Activated naive CD8-positive, alpha-beta T cell treated with anti-CD3 and anti-CD28 coated beads for 36 hours (primary cell): ENCODE data around the gene BCAS3. TPM values are rescaled to one million over a fixed set of nuclear protein-coding genes. Genes with fewer than 3 reads are reported as not detected.
"Not testable (repeated sequence)": the region's sequence is repeated elsewhere in the genome, so short reads cannot be mapped to it uniquely, and the experiment has no call there.

Experiments
- DNase-seq: peaks from one replicate; pipeline ENCODE4 v3.0.0; 2021
- H3K27ac Mint-ChIP-seq: one replicate; pipeline ENCODE4 v1.8.0; 2022; ENCODE audit warnings: mild to moderate bottlenecking, moderate library complexity, mixed read lengths
- H3K27me3 Mint-ChIP-seq: one replicate; pipeline ENCODE4 v1.8.0; 2022; ENCODE audit warnings: mild to moderate bottlenecking, mixed read lengths
- H3K36me3 Mint-ChIP-seq: one replicate; pipeline ENCODE4 v1.8.0; 2021; ENCODE audit warnings: mild to moderate bottlenecking, mixed read lengths
- H3K4me1 Mint-ChIP-seq: one replicate; pipeline ENCODE4 v1.8.0; 2021; ENCODE audit warnings: mixed read lengths
- H3K4me3 Mint-ChIP-seq: one replicate; pipeline ENCODE4 v1.8.0; 2022; ENCODE audit warnings: mild to moderate bottlenecking, moderate library complexity, mixed read lengths
- H3K9me3 Mint-ChIP-seq: one replicate; pipeline ENCODE4 v1.8.0; 2022; ENCODE audit warnings: mixed read lengths
- total RNA-seq, 2 experiments: library from RNA; stranded (reverse); gene quantifications; one replicate each; pipeline ENCODE4 v1.2.3, GENCODE V29; 2021

BCAS3 gene
- total RNA-seq, 2 experiments from 2014 or later, result 4.9 to 7.0 TPM

DNA sequence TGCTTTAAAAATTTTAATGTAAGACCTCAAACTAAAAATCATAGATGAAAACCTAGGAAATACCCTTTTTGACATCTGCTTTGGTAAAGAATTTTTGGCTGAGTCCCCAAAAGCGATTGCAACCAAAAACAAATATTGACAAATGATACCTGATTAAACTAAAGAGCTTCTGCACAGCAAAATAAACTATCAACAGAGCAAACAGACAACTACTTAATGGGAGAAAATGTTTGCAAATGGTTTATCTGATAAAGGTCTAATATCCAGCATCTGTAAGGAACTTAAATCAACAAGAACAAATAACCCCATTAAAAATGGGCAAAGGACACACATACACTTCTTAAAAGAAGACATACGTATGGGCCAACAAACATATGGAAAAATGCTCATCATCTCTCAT lies 242.5 kb downstream of the BCAS3 start:
- no peak overlapping the region for H3K27ac Mint-ChIP-seq
- H3K4me1 Mint-ChIP-seq, result no peaks in the 10 kb centered on the region
- H3K36me3 Mint-ChIP-seq, result peaks cover 12% of the 10 kb centered on the region
- H3K4me3 Mint-ChIP-seq, result no peak overlapping the region
- peaks cover 8% of the 10 kb centered on the region for H3K9me3 Mint-ChIP-seq
- H3K27me3 Mint-ChIP-seq, result no peaks in the 10 kb centered on the region
- DNase-seq, result no peak

DNA sequence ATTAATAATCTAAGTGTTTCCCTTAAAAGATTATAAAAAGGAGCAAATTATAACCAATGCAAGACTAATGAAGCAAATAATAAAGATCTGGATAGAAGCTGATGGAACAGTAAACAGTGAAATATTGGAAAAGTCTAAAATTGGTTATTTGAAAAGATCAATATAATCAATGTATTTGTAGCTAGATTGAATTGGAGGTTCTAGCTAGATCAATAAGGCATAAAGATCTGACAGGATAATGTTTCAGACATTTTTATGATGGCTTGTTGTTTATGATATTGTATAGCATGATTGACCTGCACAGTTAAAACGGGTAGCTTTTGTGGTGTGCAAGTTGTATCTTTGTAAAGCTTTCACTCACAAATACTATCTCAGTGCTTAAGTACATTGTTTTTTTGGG lies 245.3 kb downstream of the BCAS3 start:
- DNase-seq, result no peak
- Mint-ChIP-seq H3K27ac (no peak overlapping the region), H3K36me3 (peaks cover 3% of the 10 kb centered on the region), H3K4me1 (no peaks in the 10 kb centered on the region), H3K9me3 (peaks cover 2% of the 10 kb centered on the region), H3K4me3 (no peak overlapping the region), H3K27me3 (no peaks in the 10 kb centered on the region)

DNA sequence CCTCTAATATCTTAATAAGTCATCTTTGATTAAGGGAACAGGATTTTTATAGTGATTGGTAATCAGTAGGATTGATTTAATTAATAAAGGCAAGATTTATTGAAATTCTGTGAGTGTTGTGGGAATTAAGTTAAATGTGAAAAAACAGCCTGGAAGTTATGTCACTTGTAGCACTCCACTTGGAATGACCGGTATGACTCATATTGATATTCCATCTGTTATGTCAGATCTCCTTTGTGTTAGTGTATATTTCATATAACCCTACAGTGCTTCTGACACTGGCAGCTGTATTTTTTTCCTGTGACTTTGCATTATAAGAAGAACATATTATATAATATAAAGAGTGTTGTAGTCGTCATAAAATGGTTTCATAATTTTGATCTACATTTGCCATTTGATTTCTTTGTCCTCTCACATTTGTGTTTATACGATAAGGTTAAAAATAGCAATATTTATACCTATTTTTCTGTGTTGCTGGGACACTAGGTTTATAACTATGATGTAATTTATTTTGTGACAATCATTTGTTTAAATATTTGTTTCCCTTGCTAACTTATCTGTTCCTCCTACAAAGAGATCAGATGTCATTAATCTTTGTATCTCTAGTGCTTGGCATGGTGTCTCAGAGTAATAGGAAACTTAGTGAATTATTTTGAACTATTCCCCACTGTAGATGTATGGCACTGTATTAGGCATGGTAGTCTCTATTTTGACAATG lies 249.0 kb downstream of the BCAS3 start:
- Mint-ChIP-seq H3K27me3 (no peaks in the 10 kb centered on the region), H3K27ac (no peak overlapping the region), H3K4me3 (no peak overlapping the region), H3K9me3 (no peaks in the 10 kb centered on the region), H3K36me3 (no peaks in the 10 kb centered on the region), H3K4me1 (no peaks in the 10 kb centered on the region)
- no peak for DNase-seq

DNA sequence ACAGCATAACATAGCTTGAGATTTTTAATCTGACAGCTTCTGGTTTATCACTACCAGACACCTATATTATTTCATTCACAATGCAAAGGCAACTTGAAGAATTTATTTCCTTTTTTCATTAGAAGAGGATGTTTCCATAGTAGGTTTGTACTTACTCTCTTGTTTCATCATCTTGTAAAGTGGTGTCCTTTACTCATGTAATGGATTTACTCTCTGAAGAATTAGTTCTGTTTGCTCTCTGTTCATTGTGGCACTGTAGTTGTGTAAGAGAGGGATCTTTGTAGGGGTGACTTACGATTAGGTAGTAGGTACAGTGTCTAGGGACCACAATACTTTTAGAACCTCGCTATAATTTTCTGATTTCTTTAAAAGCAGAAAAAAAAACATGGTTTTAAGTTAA lies 256.1 kb downstream of the BCAS3 start:
- H3K4me1 Mint-ChIP-seq, result no peaks in the 10 kb centered on the region
- H3K27me3 Mint-ChIP-seq, result no peaks in the 10 kb centered on the region
- DNase-seq, result no peak
- H3K27ac Mint-ChIP-seq, result no peak overlapping the region
- H3K4me3 Mint-ChIP-seq, result no peak overlapping the region
- H3K36me3 Mint-ChIP-seq, result peaks cover 3% of the 10 kb centered on the region
- H3K9me3 Mint-ChIP-seq, result no peaks in the 10 kb centered on the region

DNA sequence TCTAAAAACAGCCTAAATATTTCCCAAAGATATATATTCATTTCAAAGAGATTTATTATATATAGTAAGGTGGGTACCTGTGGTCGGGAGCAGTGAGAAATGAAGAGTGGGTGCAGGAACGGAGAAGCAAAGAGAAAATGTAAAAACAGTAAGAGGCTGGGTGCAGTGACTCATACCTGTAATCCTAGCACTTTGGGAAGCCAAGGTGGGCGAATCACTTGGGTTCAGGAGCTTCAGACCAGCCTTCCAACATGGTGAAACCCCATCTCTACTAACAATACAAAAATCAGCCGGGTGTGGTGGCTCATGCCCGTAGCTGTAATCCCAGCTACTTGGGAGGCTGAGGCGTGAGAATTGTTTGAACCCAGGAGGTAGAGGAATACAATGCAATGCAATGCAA lies 257.1 kb downstream of the BCAS3 start:
- Mint-ChIP-seq H3K27me3 (no peaks in the 10 kb centered on the region), H3K4me3 (no peak overlapping the region), H3K9me3 (no peaks in the 10 kb centered on the region), H3K27ac (no peak overlapping the region), H3K4me1 (no peaks in the 10 kb centered on the region), H3K36me3 (peaks cover 3% of the 10 kb centered on the region)
- DNase-seq, result no peak

DNA sequence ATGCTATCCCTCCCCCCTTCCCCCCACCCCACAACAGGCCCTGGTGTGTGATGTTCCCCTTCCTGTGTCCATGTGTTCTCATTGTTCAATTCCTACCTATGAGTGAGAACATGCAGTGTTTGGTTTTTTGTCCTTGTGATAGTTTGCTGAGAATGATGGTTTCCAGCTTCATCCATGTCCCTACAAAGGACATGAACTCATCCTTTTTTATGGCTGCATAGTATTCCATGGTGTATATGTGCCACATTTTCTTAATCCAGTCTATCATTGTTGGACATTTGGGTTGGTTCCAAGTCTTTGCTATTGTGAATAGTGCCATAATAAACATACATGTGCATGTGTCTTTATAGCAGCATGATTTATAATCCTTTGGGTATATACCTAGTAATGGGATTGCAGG lies 258.3 kb downstream of the BCAS3 start:
- H3K4me1 Mint-ChIP-seq, H3K9me3 Mint-ChIP-seq: not testable (repeated sequence)

DNA sequence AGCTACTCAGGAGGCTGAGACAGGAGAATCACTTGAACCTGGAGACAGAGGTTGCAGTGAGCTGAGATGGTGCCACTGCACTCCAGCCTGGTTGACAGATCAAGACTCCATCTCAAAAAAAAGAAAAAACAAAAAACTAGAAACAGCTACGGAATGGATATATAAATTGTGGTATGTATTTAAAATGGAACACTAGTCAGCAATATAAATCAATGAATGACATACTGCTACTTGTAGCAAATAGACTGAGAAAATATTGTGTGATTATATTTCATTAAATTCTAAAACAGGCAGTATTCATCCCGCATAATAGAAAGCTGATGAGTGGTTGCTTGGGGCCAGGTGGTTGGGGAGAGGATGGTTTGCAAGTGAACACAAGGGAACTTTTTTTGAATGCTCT lies 261.7 kb downstream of the BCAS3 start:
- Mint-ChIP-seq H3K4me1 (no peaks in the 10 kb centered on the region), H3K27me3 (no peaks in the 10 kb centered on the region), H3K9me3 (no peaks in the 10 kb centered on the region), H3K27ac (no peak overlapping the region), H3K36me3 (peaks cover 3% of the 10 kb centered on the region), H3K4me3 (no peak overlapping the region)
- DNase-seq, result no peak

More for the DNA sequence above, 258.3 kb downstream of the BCAS3 start:
- H3K27ac Mint-ChIP-seq, H3K36me3 Mint-ChIP-seq, H3K4me3 Mint-ChIP-seq, DNase-seq, H3K27me3 Mint-ChIP-seq: not testable (repeated sequence)

DNA sequence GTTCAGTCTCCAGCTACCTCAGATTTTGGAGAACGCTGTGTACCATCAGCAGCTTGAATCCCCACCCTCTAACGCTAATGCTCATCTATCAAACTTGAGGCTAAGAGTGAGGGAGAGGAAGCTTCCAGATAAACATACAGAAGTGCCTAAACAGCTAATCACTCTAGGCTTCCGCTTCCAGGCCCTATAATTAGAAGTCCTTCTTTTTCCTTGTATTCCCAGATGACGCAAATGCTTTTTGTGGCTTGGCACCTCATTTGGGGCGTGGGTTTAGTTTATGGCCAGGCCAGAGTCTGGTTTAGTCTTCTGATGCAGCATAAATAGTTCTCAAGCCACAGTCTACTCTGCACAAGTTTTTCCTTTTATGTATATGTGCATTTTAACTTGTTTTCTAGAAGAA lies 263.4 kb downstream of the BCAS3 start:
- Mint-ChIP-seq H3K9me3 (no peaks in the 10 kb centered on the region), H3K36me3 (peaks cover 3% of the 10 kb centered on the region), H3K4me3 (no peak overlapping the region), H3K4me1 (no peaks in the 10 kb centered on the region), H3K27ac (no peak overlapping the region), H3K27me3 (no peaks in the 10 kb centered on the region)
- DNase-seq, result no peak

DNA sequence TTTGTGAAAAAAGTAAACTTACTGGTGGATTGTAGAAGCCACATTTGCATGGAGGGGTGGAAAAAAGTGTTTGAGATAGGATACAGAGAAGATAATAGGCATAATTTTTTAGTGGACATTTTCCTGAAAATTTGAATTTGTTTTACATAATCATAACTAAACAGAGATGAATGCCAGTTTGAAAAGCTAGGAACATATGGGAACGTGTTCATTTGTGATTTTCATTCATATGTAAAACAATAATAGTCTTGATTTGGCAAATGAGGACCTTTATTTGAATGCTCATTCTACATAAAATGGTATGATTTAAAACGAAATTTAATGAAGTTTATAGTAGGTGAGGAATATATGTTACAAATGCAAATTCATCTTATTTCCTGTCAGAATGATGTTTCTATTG lies 263.9 kb downstream of the BCAS3 start:
- H3K9me3 Mint-ChIP-seq, result peaks cover 2% of the 10 kb centered on the region
- no peak for DNase-seq
- H3K27me3 Mint-ChIP-seq, result no peaks in the 10 kb centered on the region
- H3K36me3 Mint-ChIP-seq, result peaks cover 4% of the 10 kb centered on the region
- H3K4me3 Mint-ChIP-seq, result no peak overlapping the region
- H3K4me1 Mint-ChIP-seq, result no peaks in the 10 kb centered on the region
- H3K27ac Mint-ChIP-seq, result no peak overlapping the region

DNA sequence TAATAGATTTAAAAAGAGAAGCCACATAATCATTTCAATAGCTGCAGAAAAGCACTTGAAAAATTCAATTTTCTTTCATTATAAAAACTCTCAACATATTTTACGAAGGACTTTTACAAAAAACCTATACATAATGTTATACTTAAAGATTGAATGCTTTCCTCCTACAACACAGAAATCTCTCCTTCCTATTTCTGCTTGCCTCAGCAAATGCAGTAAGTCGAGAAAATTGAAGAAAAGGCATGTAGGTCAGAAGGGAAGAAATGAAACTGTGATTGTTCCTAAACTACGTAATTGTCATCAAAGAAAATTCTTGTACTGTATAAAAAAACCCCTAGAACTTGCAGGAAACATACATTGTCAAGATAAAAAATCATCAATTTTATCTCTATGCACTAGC lies 267.1 kb downstream of the BCAS3 start:
- peaks cover 2% of the 10 kb centered on the region for H3K9me3 Mint-ChIP-seq
- H3K27ac Mint-ChIP-seq, result no peak overlapping the region
- no peak for DNase-seq
- no peak overlapping the region for H3K4me3 Mint-ChIP-seq
- H3K36me3 Mint-ChIP-seq, result peaks cover 1% of the 10 kb centered on the region
- no peaks in the 10 kb centered on the region for H3K27me3 Mint-ChIP-seq
- H3K4me1 Mint-ChIP-seq, result no peaks in the 10 kb centered on the region

- Mint-ChIP-seq H3K4me3 (no peak overlapping the region), H3K9me3 (peaks cover 2% of the 10 kb centered on the region), H3K27ac (no peak overlapping the region), H3K27me3 (no peaks in the 10 kb centered on the region), H3K4me1 (no peaks in the 10 kb centered on the region), H3K36me3 (peaks cover 1% of the 10 kb centered on the region)
- DNase-seq, result no peak
Observed at GRCh38 chr17:60947100-60947499, 269.4 kb downstream of the BCAS3 start.

DNA sequence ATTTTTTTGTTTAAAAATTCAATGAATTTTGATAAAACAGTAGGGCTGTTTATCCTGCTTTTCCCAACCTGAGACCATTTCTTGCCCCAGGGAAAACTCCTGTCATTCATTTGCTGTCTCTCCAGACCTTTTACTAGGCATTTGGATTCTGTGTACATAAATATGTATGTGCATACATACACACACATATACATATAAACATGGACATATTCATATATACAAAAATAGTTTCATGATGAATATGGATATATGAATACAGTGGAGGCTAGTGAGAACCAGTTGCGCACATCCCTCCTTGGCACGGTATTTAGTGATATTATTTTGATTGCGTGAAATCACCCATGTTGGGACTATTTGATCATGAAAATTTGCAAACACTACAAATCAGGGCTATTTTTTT lies 269.9 kb downstream of the BCAS3 start:
- Mint-ChIP-seq H3K27ac (no peak overlapping the region), H3K36me3 (peaks cover 2% of the 10 kb centered on the region), H3K9me3 (peaks cover 2% of the 10 kb centered on the region), H3K4me1 (no peaks in the 10 kb centered on the region), H3K27me3 (no peaks in the 10 kb centered on the region), H3K4me3 (no peak overlapping the region)
- DNase-seq, result no peak

- peaks cover 6% of the 10 kb centered on the region for H3K36me3 Mint-ChIP-seq
- H3K4me3 Mint-ChIP-seq, result no peak overlapping the region
- H3K9me3 Mint-ChIP-seq, result peaks cover 9% of the 10 kb centered on the region
- H3K4me1 Mint-ChIP-seq, result no peaks in the 10 kb centered on the region
- DNase-seq, result no peak
- no peaks in the 10 kb centered on the region for H3K27me3 Mint-ChIP-seq
- no peak overlapping the region for H3K27ac Mint-ChIP-seq
Observed at GRCh38 chr17:60952747-60953146, 275.1 kb downstream of the BCAS3 start.

- no peak for DNase-seq
- Mint-ChIP-seq H3K27me3 (no peaks in the 10 kb centered on the region), H3K36me3 (peaks cover 16% of the 10 kb centered on the region), H3K9me3 (peaks cover 11% of the 10 kb centered on the region), H3K4me3 (no peak overlapping the region), H3K4me1 (no peaks in the 10 kb centered on the region), H3K27ac (no peak overlapping the region)
Observed at GRCh38 chr17:60959011-60959410, 281.4 kb downstream of the BCAS3 start.

DNA sequence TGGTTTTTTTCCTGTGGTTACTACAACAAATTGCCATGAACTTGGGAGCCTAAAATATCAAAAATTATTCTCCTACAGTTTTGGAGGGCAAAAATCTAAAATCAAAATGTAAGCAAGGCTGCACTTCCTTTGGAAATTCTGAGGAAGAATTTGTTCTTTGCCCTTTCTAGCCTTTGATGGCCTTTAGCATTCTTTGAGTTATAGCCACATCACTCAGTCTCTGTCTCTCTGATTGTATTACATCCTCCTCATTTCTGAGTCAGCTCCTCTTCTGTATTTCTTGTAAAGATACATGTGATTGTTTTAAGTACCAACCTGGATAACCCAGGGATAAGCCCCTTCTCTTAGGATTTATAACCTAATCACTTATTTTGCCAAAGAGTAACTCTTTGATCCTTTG lies 282.0 kb downstream of the BCAS3 start:
- Mint-ChIP-seq H3K27ac (no peak overlapping the region), H3K36me3 (peaks cover 21% of the 10 kb centered on the region)
- DNase-seq, result no peak

DNA sequence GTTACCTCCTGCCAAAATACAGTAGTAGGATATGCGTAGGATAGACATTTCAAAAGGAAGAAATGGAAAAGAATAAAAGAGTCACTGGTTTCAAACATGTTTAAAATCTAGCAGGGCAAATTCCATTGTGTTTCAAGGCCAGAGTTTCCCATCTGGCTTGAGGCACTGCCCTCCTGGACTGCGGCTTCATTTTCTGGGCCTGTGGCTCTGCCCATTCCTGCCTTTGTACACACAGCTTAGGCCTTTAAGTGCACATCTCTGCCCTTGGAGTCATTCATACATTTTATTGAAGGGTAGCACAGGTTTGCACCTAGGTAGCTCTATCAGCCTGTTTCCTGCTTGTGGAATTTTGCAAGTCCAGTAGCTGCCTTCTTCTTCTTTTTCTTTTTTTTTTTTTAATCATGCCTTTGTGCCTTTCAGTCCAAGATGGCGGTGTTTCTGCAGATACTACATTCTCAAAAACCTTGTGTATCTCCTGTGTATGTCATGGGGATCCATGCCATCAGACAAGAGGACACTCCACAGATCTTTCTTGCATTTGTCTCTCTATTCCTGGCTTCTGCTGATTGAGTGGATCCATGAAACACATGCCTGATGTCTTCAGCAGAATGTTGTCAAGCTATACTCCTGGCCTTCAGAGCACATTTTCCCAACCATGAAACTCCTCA lies 282.9 kb downstream of the BCAS3 start:
- H3K4me3 Mint-ChIP-seq, result no peak overlapping the region
- peaks cover 18% of the 10 kb centered on the region for H3K9me3 Mint-ChIP-seq
- peaks cover 23% of the 10 kb centered on the region for H3K36me3 Mint-ChIP-seq
- no peak overlapping the region for H3K27ac Mint-ChIP-seq
- H3K27me3 Mint-ChIP-seq, result no peaks in the 10 kb centered on the region
- H3K4me1 Mint-ChIP-seq, result no peaks in the 10 kb centered on the region
- no peak for DNase-seq

More for the DNA sequence above, 282.0 kb downstream of the BCAS3 start:
- Mint-ChIP-seq H3K9me3 (peaks cover 15% of the 10 kb centered on the region), H3K4me3 (no peak overlapping the region), H3K4me1 (no peaks in the 10 kb centered on the region), H3K27me3 (no peaks in the 10 kb centered on the region)
